GDM1 (cell line): ENCODE results near the gene NAGS.
"Not testable (repeated sequence)": the region's sequence is repeated elsewhere in the genome, so short reads cannot be mapped to it uniquely, and the experiment has no call there.

Experiments
- DNase-seq: peaks from one replicate; lab custom pipeline; 2025; lab: John Stamatoyannopoulos, UW

The NAGS gene

DNA sequence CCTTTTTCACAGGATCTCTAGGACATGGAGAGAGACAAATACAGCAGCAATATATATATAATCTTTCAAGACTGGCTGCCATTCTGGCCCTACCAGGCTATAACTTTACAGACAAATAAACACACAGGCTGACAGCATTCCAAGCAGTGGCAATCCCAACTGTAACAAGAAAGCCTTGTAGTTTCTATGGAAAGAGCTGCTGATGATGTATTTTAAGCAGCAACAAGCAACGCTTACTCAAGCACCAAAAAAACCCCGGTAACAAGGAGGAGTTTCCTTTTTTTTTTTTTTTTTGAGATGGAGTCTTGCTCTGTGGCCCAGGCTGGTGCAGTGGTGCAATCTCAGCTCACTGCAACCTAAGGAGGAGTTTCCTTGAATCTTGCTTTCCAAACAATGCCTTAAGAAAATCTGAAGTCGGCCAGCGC, 38.9 kb downstream of the NAGS start:
- no peak for DNase-seq

DNA sequence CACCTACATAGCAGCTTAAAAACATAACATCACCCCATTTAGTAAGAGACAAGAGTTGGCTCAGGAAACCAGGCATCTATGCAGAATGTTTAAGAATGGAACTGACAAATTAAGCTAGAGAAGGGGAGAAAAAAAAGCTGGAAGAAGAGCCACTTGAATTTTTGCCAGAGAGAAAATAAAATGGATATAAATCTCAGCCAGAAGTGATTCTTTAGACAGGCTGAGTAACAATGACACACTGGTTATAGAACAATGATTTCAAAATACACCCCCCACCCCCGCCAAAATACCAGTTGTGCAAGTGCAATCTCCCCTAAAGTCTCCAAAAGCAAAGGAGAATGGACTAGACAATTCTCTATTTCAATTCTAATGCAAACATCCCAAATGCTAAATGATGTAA, 39.6 kb downstream of the NAGS start:
- DNase-seq = no peak

DNA sequence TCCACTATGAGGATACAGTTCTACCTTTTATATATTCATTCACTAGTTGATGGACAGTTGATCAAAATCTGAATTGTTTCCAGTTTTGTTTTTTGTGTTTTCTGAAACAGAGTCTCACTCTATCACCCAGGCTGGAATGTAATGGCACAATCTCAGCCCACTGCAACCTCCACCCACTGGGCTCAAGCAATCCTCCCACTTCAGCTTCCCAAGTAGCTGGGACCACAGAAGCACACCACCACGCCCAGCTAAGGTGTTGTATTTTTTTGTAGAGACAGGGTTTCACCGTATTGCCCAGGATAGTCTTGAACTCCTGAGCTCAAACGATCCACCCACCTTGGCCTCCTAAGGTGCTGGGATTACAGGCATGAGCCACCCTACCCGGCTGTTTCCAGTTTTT, 41.1 kb downstream of the NAGS start:
- DNase-seq = no peak

DNA sequence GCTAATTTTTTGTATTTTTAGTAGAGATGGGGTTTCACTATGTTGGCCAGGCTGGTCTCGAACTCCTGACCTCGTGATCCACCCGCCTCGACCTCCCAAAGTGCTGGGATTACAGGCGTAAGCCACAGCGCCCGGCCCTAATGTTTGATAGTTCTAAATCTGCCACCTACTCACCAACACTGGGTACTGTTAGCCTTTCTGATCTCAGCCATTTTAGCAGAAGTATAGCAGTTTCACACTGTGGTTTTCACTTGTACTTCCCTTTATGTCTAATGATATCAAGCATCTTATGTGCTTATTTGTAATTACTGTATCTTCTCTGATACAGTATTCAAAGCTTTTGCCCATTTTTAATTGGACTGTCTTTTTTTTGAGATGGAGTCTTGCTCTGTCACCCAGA, 42.5 kb downstream of the NAGS start:
- not testable (repeated sequence) for DNase-seq

GRCh38 chr17:44049294-44050060, 45.1 kb downstream of the NAGS start:
- no peak for DNase-seq

DNA sequence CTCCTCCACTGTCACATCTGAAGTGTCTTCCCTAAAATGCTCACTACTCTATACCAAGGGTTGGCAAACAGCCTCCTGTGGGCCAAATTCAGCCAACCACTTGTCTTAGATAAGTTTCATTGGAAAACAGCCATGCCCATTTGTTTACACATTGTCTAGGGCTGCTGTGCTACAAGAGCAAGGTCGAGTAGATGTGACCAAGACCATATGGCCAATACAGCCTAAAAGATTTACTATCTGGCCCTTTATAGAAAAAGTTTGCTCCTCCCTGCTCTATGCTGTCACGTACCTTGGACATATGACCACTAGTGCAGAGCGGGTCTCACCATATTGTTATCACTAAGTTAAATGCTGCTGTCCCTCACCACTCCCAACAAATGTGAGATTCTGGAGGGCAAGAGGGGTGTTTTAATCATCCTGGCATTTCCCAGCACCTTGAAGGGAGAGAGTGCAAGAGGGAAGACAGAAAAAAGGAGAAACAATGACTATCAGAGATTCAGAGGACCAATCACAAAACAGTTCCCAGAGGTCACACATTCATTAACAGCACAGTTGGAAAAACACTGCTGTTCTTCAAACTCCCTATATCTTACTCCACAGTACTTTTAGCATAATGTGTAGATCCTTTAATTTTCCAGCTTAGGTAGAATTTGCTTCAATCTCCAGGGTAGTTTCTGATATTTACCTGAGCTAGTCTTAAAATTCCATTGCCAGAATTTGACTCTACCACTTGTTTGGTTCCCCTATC, 48.9 kb downstream of the NAGS start:
- DNase-seq = no peak
